HUES48 (cell line): Measurements from ENCODE around the gene RORB.

ENCODE experiments used
- H3K27ac ChIP-seq: one replicate; pipeline ENCODE4 v1.7.0; 2013; ENCODE audit warnings: low read depth, low read length, inconsistent platforms
- H3K27me3 ChIP-seq: 2 replicates; pipeline ENCODE4 v1.6.1; 2013; ENCODE audit warnings: mild to moderate bottlenecking, low read length; ENCODE audit not compliant: control insufficient read depth, insufficient read depth
- H3K36me3 ChIP-seq: 2 replicates; pipeline ENCODE4 v1.6.1; 2013; ENCODE audit warnings: low read length; ENCODE audit not compliant: control insufficient read depth, insufficient read depth
- H3K4me1 ChIP-seq: 2 replicates; pipeline ENCODE4 v1.6.1; 2013; ENCODE audit warnings: mild to moderate bottlenecking, low read length; ENCODE audit not compliant: control insufficient read depth, insufficient read depth
- H3K4me3 ChIP-seq: 2 replicates; pipeline ENCODE4 v1.5.1; 2013; ENCODE audit warnings: mild to moderate bottlenecking, low read depth, low read length
- H3K9ac ChIP-seq: 2 replicates; pipeline ENCODE4 v1.6.1; 2013; ENCODE audit warnings: mild to moderate bottlenecking, low read depth, low read length, moderate library complexity
- H3K9me3 ChIP-seq: 2 replicates; pipeline ENCODE4 v1.6.1; 2013; ENCODE audit warnings: low read length; ENCODE audit not compliant: control insufficient read depth, insufficient read depth

The RORB gene

GRCh38 chr9:74662674-74663073 lies 165.5 kb downstream of the RORB start:
- Histone ChIP-seq H3K4me1 (no peaks in the 10 kb centered on the region), H3K36me3 (no peaks in the 10 kb centered on the region), H3K27me3 (no peaks in the 10 kb centered on the region), H3K9ac (no peak overlapping the region), H3K27ac (no peak overlapping the region), H3K9me3 (no peaks in the 10 kb centered on the region), H3K4me3 (no peak overlapping the region)

GRCh38 chr9:74663439-74663838 lies 166.3 kb downstream of the RORB start:
- Histone ChIP-seq H3K27me3 (no peaks in the 10 kb centered on the region), H3K27ac (no peak overlapping the region), H3K4me3 (no peak overlapping the region), H3K4me1 (no peaks in the 10 kb centered on the region), H3K9me3 (no peaks in the 10 kb centered on the region), H3K36me3 (no peaks in the 10 kb centered on the region), H3K9ac (no peak overlapping the region)

GRCh38 chr9:74666625-74667316 lies 169.6 kb downstream of the RORB start:
- Histone ChIP-seq H3K36me3 (no peaks in the 10 kb centered on the region), H3K4me1 (no peaks in the 10 kb centered on the region), H3K27ac (no peak overlapping the region), H3K9me3 (no peaks in the 10 kb centered on the region), H3K4me3 (no peak overlapping the region), H3K9ac (no peak overlapping the region), H3K27me3 (no peaks in the 10 kb centered on the region)

GRCh38 chr9:74672237-74672636 lies 175.1 kb downstream of the RORB start:
- H3K9ac ChIP-seq = no peak overlapping the region
- no peaks in the 10 kb centered on the region for H3K27me3 ChIP-seq
- H3K4me1 ChIP-seq = no peaks in the 10 kb centered on the region
- H3K4me3 ChIP-seq = no peak overlapping the region
- no peak overlapping the region for H3K27ac ChIP-seq
- H3K36me3 ChIP-seq = no peaks in the 10 kb centered on the region
- no peaks in the 10 kb centered on the region for H3K9me3 ChIP-seq

- Histone ChIP-seq H3K36me3 (no peaks in the 10 kb centered on the region), H3K27me3 (no peaks in the 10 kb centered on the region), H3K27ac (no peak overlapping the region), H3K9me3 (no peaks in the 10 kb centered on the region), H3K9ac (no peak overlapping the region), H3K4me1 (0 out of 2 replicates have a peak, but pooled peaks cover 4% of the 10 kb centered on the region), H3K4me3 (no peak overlapping the region)
Observed at GRCh38 chr9:74674077-74674476, 176.9 kb downstream of the RORB start.

GRCh38 chr9:74681906-74682305 lies 184.8 kb downstream of the RORB start:
- H3K27ac ChIP-seq = no peak overlapping the region
- H3K27me3 ChIP-seq = no peaks in the 10 kb centered on the region
- no peaks in the 10 kb centered on the region for H3K36me3 ChIP-seq
- no peak overlapping the region for H3K9ac ChIP-seq
- no peaks in the 10 kb centered on the region for H3K9me3 ChIP-seq
- 0 out of 2 replicates have a peak, but pooled peaks cover 4% of the 10 kb centered on the region for H3K4me1 ChIP-seq
- H3K4me3 ChIP-seq = no peak overlapping the region

- Histone ChIP-seq H3K36me3 (no peaks in the 10 kb centered on the region), H3K9ac (no peak overlapping the region), H3K27ac (no peak overlapping the region), H3K4me3 (no peak overlapping the region), H3K27me3 (no peaks in the 10 kb centered on the region), H3K4me1 (no peaks in the 10 kb centered on the region), H3K9me3 (no peaks in the 10 kb centered on the region)
Observed at GRCh38 chr9:74683322-74683721, 186.2 kb downstream of the RORB start.

- Histone ChIP-seq H3K4me3 (no peak overlapping the region), H3K9ac (no peak overlapping the region)
Observed at GRCh38 chr9:74691058-74691457, 193.9 kb downstream of the RORB start.

GRCh38 chr9:74696520-74696919 lies 199.4 kb downstream of the RORB start:
- H3K9me3 ChIP-seq = no peaks in the 10 kb centered on the region
- no peaks in the 10 kb centered on the region for H3K27me3 ChIP-seq
- no peaks in the 10 kb centered on the region for H3K36me3 ChIP-seq
- H3K9ac ChIP-seq = no peak overlapping the region
- H3K27ac ChIP-seq = no peak overlapping the region
- H3K4me1 ChIP-seq = no peaks in the 10 kb centered on the region
- H3K4me3 ChIP-seq = no peak overlapping the region

More at GRCh38 chr9:74691058-74691457, 193.9 kb downstream of the RORB start:
- H3K27me3 ChIP-seq = no peaks in the 10 kb centered on the region
- no peak overlapping the region for H3K27ac ChIP-seq
- H3K36me3 ChIP-seq = no peaks in the 10 kb centered on the region
- no peaks in the 10 kb centered on the region for H3K9me3 ChIP-seq
- H3K4me1 ChIP-seq = no peaks in the 10 kb centered on the region

GRCh38 chr9:74697535-74697934 lies 200.4 kb downstream of the RORB start:
- no peaks in the 10 kb centered on the region for H3K9me3 ChIP-seq
- no peak overlapping the region for H3K4me3 ChIP-seq
- H3K27me3 ChIP-seq = no peaks in the 10 kb centered on the region
- H3K4me1 ChIP-seq = no peaks in the 10 kb centered on the region
- no peaks in the 10 kb centered on the region for H3K36me3 ChIP-seq
- no peak overlapping the region for H3K27ac ChIP-seq
- H3K9ac ChIP-seq = no peak overlapping the region

GRCh38 chr9:74711341-74711740 lies 214.2 kb downstream of the RORB start:
- Histone ChIP-seq H3K27me3 (no peaks in the 10 kb centered on the region), H3K4me1 (no peaks in the 10 kb centered on the region), H3K9me3 (no peaks in the 10 kb centered on the region), H3K27ac (no peak overlapping the region), H3K4me3 (no peak overlapping the region), H3K36me3 (no peaks in the 10 kb centered on the region), H3K9ac (no peak overlapping the region)
